ENCODE data around the gene CACNA2D1.

Gene CACNA2D1

DNA sequence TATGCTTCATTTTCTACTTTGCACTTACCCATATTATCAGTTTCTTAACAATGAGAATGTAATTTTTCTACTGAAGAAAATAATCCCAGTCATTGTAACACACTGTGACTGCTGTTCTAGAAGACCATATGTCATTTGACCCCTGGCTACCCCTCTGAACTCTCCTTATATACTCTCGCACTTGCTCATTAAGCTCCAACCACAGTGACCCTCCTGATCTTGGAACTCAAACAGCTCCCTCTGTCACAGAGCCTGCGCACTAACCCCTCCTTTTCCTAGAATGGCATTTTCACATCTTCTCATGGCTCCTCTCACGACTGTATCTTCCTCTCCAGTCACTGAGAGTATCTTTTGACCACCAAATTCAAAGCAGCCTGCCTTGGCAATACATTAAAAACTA lies 169.7 kb downstream of the CACNA2D1 start:
- Histone ChIP-seq H3K79me2 (ENCODE audit: control insufficient read depth, insufficient read depth, low read length) (no peaks in the 10 kb centered on the region), H2BK120ac (ENCODE audit: low read depth, low read length) (no peak overlapping the region), H2BK5ac (ENCODE audit: low read length) (no peak overlapping the region), H3K27ac (ENCODE audit: low read depth, low read length) (no peak overlapping the region), H3K23ac (ENCODE audit: low read length) (no peak overlapping the region), H4K8ac (ENCODE audit: low read depth, low read length) (no peak overlapping the region), H3K4me1 (ENCODE audit: control insufficient read depth, low read depth, low read length) (peaks cover 2% of the 10 kb centered on the region), H3K18ac (ENCODE audit: low read length) (no peak overlapping the region), H3K56ac (ENCODE audit: low read length) (no peak overlapping the region), H3K4me2 (ENCODE audit: low read length) (no peak overlapping the region), H3K79me1 (ENCODE audit: low read length) (no peaks in the 10 kb centered on the region), H4K5ac (ENCODE audit: low read length) (no peak overlapping the region), H3K4me3 (ENCODE audit: low read length) (no peak overlapping the region), H3K36me3 (ENCODE audit: control insufficient read depth, insufficient read depth, low read length) (no peaks in the 10 kb centered on the region), H3K9ac (ENCODE audit: low read length) (no peak overlapping the region), H2BK15ac (replicated peaks; ENCODE audit: low read depth) (no peak overlapping the region), H2AK5ac (ENCODE audit: low read length) (no peak overlapping the region), H3K4ac (ENCODE audit: low read depth, low read length) (no peak overlapping the region), H3K27me3 (ENCODE audit: insufficient read depth, low read length, poor library complexity) (no peaks in the 10 kb centered on the region)
- no peak for DNase-seq
- no CpG with 5 or more reads among the region's 3 CpGs for WGBS (ENCODE audit: extremely low coverage, insufficient coverage, low lambda C conversion rate)

DNA sequence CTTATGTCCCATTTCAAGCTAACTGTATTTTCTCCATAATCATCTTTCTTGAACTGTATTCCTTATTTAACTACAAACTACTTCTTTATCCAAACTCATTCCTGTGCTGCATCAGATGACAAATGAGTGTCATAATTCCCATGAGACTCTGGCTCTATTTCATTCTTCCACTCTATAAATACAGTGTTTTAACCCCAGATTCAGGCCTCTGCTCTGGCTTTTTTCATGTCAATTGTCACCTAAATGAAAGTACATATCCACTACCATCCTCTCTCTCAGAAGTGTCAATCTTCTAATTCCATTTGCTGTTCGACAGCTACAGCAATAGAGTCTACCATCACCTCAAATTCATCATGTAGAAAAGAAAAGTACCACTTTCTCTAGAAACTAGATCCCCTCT lies 172.7 kb downstream of the CACNA2D1 start:
- Histone ChIP-seq H3K9ac (ENCODE audit: low read length) (no peak overlapping the region), H3K4ac (ENCODE audit: low read depth, low read length) (no peak overlapping the region), H4K5ac (ENCODE audit: low read length) (no peak overlapping the region), H3K56ac (ENCODE audit: low read length) (no peak overlapping the region), H3K4me2 (ENCODE audit: low read length) (no peak overlapping the region), H2BK5ac (ENCODE audit: low read length) (no peak overlapping the region), H3K4me3 (ENCODE audit: low read length) (no peak overlapping the region), H3K36me3 (ENCODE audit: control insufficient read depth, insufficient read depth, low read length) (no peaks in the 10 kb centered on the region), H2BK120ac (ENCODE audit: low read depth, low read length) (no peak overlapping the region), H3K18ac (ENCODE audit: low read length) (no peak overlapping the region), H3K4me1 (ENCODE audit: control insufficient read depth, low read depth, low read length) (peaks cover 2% of the 10 kb centered on the region), H3K27me3 (ENCODE audit: insufficient read depth, low read length, poor library complexity) (no peaks in the 10 kb centered on the region), H2AK5ac (ENCODE audit: low read length) (no peak overlapping the region), H3K79me1 (ENCODE audit: low read length) (no peaks in the 10 kb centered on the region), H3K27ac (ENCODE audit: low read depth, low read length) (no peak overlapping the region), H2BK15ac (replicated peaks; ENCODE audit: low read depth) (no peak overlapping the region), H3K23ac (ENCODE audit: low read length) (no peak overlapping the region), H3K79me2 (ENCODE audit: control insufficient read depth, insufficient read depth, low read length) (no peaks in the 10 kb centered on the region), H4K8ac (ENCODE audit: low read depth, low read length) (no peak overlapping the region)
- WGBS (ENCODE audit: extremely low coverage, insufficient coverage, low lambda C conversion rate) = no CpG with 5 or more reads among the region's 1 CpG
- DNase-seq = no peak

DNA sequence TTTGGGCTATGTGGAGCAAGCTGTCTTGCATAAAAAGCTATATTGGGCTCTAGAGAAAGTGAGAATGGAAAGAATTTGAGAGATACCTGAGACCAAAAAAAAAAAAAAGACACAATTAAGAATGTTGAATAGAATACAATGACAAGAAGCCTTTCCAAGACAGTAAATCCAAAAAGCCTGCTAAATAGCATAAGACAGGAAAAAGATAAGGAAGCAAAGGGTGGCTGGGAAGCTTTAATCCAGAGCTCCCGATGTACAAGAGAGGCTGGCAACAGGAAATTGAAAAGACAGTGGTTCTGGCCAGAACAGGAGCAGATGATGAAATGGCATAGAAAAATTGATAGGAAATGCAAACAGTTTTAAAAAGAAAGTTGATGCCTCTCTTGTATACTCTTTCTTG lies 174.9 kb downstream of the CACNA2D1 start:
- H2BK15ac ChIP-seq (replicated peaks; ENCODE audit: low read depth) = no peak overlapping the region
- H3K27me3 ChIP-seq (ENCODE audit: insufficient read depth, low read length, poor library complexity) = no peaks in the 10 kb centered on the region
- no peak overlapping the region for H4K5ac ChIP-seq (ENCODE audit: low read length)
- no peaks in the 10 kb centered on the region for H3K79me1 ChIP-seq (ENCODE audit: low read length)
- peak; percentile 57 for DNase-seq
- peak overlapping the region; percentile 34 for H3K56ac ChIP-seq (ENCODE audit: low read length)
- peak overlapping the region; percentile 28 for H4K8ac ChIP-seq (ENCODE audit: low read depth, low read length)
- H3K4ac ChIP-seq (ENCODE audit: low read depth, low read length) = no peak overlapping the region
- H3K4me3 ChIP-seq (ENCODE audit: low read length) = no peak overlapping the region
- peak overlapping the region; percentile 39 for H3K18ac ChIP-seq (ENCODE audit: low read length)
- no peak overlapping the region for H3K4me2 ChIP-seq (ENCODE audit: low read length)
- H3K27ac ChIP-seq (ENCODE audit: low read depth, low read length) = peak overlapping the region; percentile 19
- H3K79me2 ChIP-seq (ENCODE audit: control insufficient read depth, insufficient read depth, low read length) = no peaks in the 10 kb centered on the region
- H2BK5ac ChIP-seq (ENCODE audit: low read length) = no peak overlapping the region
- no peak overlapping the region for H3K9ac ChIP-seq (ENCODE audit: low read length)
- H3K23ac ChIP-seq (ENCODE audit: low read length) = no peak overlapping the region
- H3K36me3 ChIP-seq (ENCODE audit: control insufficient read depth, insufficient read depth, low read length) = no peaks in the 10 kb centered on the region
- H3K4me1 ChIP-seq (ENCODE audit: control insufficient read depth, low read depth, low read length) = peaks cover 2% of the 10 kb centered on the region
- no peak overlapping the region for H2BK120ac ChIP-seq (ENCODE audit: low read depth, low read length)
- H2AK5ac ChIP-seq (ENCODE audit: low read length) = no peak overlapping the region
- no CpG with 5 or more reads among the region's 1 CpG for WGBS (ENCODE audit: extremely low coverage, insufficient coverage, low lambda C conversion rate)

DNA sequence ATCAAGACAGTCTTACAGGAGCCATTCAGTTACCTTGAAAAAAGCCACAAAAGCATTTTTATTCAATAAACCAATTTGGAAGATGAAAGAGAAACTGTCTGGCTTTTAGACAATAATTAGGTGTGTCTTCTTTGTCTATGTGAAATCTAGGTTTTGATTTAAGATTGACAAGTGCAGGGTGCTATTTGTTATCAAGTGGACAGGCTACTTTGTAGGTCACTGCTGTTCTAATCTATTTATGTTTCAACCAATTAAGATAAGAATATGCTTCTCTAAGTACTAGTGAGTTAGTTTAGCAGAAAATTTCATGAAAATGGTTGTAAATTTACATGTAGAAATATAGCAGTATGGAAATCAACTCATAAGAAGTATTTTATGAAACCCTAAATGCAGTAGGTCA lies 177.5 kb downstream of the CACNA2D1 start:
- DNase-seq = no peak
- H2BK120ac ChIP-seq (ENCODE audit: low read depth, low read length) = no peak overlapping the region
- no peak overlapping the region for H3K9ac ChIP-seq (ENCODE audit: low read length)
- H3K18ac ChIP-seq (ENCODE audit: low read length) = no peak overlapping the region
- no peak overlapping the region for H3K4ac ChIP-seq (ENCODE audit: low read depth, low read length)
- H2BK5ac ChIP-seq (ENCODE audit: low read length) = no peak overlapping the region
- H4K8ac ChIP-seq (ENCODE audit: low read depth, low read length) = no peak overlapping the region
- H3K23ac ChIP-seq (ENCODE audit: low read length) = no peak overlapping the region
- H3K79me2 ChIP-seq (ENCODE audit: control insufficient read depth, insufficient read depth, low read length) = no peaks in the 10 kb centered on the region
- H3K27me3 ChIP-seq (ENCODE audit: insufficient read depth, low read length, poor library complexity) = no peaks in the 10 kb centered on the region
- H4K5ac ChIP-seq (ENCODE audit: low read length) = no peak overlapping the region
- H3K27ac ChIP-seq (ENCODE audit: low read depth, low read length) = no peak overlapping the region
- no peak overlapping the region for H3K56ac ChIP-seq (ENCODE audit: low read length)
- H2AK5ac ChIP-seq (ENCODE audit: low read length) = no peak overlapping the region
- H3K4me1 ChIP-seq (ENCODE audit: control insufficient read depth, low read depth, low read length) = peaks cover 2% of the 10 kb centered on the region
- no peaks in the 10 kb centered on the region for H3K36me3 ChIP-seq (ENCODE audit: control insufficient read depth, insufficient read depth, low read length)
- H3K4me3 ChIP-seq (ENCODE audit: low read length) = no peak overlapping the region
- H2BK15ac ChIP-seq (replicated peaks; ENCODE audit: low read depth) = no peak overlapping the region
- no peak overlapping the region for H3K4me2 ChIP-seq (ENCODE audit: low read length)
- no peaks in the 10 kb centered on the region for H3K79me1 ChIP-seq (ENCODE audit: low read length)

DNA sequence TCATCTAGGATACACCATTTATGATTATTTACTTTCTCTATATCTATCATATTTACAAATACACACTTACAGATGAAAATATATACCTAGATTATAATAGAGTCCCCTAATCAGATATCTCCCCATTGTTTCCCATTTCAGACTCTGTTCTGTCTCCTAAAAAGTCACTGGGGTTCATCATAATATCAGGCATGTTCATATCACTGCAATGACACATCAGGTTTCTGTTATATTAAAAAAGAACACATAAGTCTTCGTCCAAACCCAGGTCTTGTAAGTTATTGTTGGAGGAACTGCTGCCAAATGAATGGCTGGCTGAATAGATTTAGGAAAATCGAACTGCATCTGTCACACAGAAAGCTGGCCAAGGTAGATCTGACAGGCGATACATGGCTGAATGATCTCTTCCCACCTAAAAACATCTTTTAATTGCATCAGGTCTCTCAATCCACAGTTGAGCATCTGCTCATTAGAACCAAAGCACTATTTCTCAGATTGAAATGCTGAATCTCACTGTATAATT lies 178.7 kb downstream of the CACNA2D1 start:
- no peak for DNase-seq
- Histone ChIP-seq H2BK15ac (replicated peaks; ENCODE audit: low read depth) (no peak overlapping the region), H3K27ac (ENCODE audit: low read depth, low read length) (no peak overlapping the region), H3K79me1 (ENCODE audit: low read length) (no peaks in the 10 kb centered on the region), H3K4ac (ENCODE audit: low read depth, low read length) (no peak overlapping the region), H4K5ac (ENCODE audit: low read length) (no peak overlapping the region), H3K56ac (ENCODE audit: low read length) (no peak overlapping the region), H3K4me1 (ENCODE audit: control insufficient read depth, low read depth, low read length) (peaks cover 2% of the 10 kb centered on the region), H2BK5ac (ENCODE audit: low read length) (no peak overlapping the region), H3K4me2 (ENCODE audit: low read length) (no peak overlapping the region), H3K36me3 (ENCODE audit: control insufficient read depth, insufficient read depth, low read length) (no peaks in the 10 kb centered on the region), H3K18ac (ENCODE audit: low read length) (no peak overlapping the region), H2BK120ac (ENCODE audit: low read depth, low read length) (no peak overlapping the region), H3K27me3 (ENCODE audit: insufficient read depth, low read length, poor library complexity) (no peaks in the 10 kb centered on the region), H3K4me3 (ENCODE audit: low read length) (no peak overlapping the region), H2AK5ac (ENCODE audit: low read length) (no peak overlapping the region), H3K79me2 (ENCODE audit: control insufficient read depth, insufficient read depth, low read length) (no peaks in the 10 kb centered on the region), H4K8ac (ENCODE audit: low read depth, low read length) (no peak overlapping the region), H3K9ac (ENCODE audit: low read length) (no peak overlapping the region), H3K23ac (ENCODE audit: low read length) (no peak overlapping the region)
- WGBS (ENCODE audit: extremely low coverage, insufficient coverage, low lambda C conversion rate) = no CpG with 5 or more reads among the region's 3 CpGs

DNA sequence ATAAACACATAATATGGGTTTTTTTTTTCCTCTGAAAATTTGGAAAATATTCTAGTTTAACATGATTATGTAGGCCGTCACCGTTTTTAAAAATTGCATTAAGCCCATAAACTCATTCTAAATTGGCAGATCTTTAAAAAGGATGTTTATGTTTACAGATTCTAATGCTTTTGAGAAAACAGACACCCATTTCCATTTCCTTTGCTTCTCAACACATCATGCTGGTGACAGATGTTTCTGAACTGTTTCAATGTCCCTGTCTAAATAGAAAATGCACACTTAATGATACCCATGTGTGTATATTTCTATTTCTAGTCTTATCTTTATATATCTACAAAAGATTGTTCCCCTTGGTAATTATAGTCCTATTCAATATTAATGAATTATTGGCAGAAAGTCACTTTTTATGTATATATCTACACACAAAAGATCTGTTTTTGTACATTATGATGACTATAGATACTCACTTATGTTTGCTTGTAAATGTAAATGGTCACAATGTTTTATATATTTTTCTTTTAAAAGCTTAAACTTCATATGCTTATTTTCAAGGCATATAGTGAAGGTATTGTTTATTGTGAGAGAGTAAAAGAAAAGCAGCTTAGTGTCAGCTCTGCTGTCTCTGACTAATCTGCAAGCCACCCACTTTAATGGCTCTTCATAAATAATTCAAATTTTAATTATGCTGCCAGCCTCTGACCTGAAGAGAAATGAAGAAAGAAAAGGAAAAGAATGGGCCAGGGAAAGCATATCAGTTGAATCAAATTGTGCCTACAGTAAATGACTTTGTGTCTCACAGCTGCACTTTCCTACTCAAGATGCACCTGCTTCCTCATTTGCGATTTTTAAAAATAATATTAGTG lies 179.4 kb downstream of the CACNA2D1 start:
- Histone ChIP-seq H3K23ac (ENCODE audit: low read length) (no peak overlapping the region), H3K18ac (ENCODE audit: low read length) (no peak overlapping the region), H2BK5ac (ENCODE audit: low read length) (no peak overlapping the region), H3K27ac (ENCODE audit: low read depth, low read length) (no peak overlapping the region), H3K4me1 (ENCODE audit: control insufficient read depth, low read depth, low read length) (peaks cover 2% of the 10 kb centered on the region), H2BK15ac (replicated peaks; ENCODE audit: low read depth) (no peak overlapping the region), H3K27me3 (ENCODE audit: insufficient read depth, low read length, poor library complexity) (no peaks in the 10 kb centered on the region), H2BK120ac (ENCODE audit: low read depth, low read length) (no peak overlapping the region), H3K79me2 (ENCODE audit: control insufficient read depth, insufficient read depth, low read length) (no peaks in the 10 kb centered on the region), H3K79me1 (ENCODE audit: low read length) (no peaks in the 10 kb centered on the region), H4K8ac (ENCODE audit: low read depth, low read length) (no peak overlapping the region), H3K4me3 (ENCODE audit: low read length) (no peak overlapping the region), H3K4me2 (ENCODE audit: low read length) (no peak overlapping the region), H3K9ac (ENCODE audit: low read length) (no peak overlapping the region), H3K4ac (ENCODE audit: low read depth, low read length) (no peak overlapping the region), H3K56ac (ENCODE audit: low read length) (no peak overlapping the region), H4K5ac (ENCODE audit: low read length) (no peak overlapping the region), H2AK5ac (ENCODE audit: low read length) (no peak overlapping the region), H3K36me3 (ENCODE audit: control insufficient read depth, insufficient read depth, low read length) (no peaks in the 10 kb centered on the region)
- WGBS (ENCODE audit: extremely low coverage, insufficient coverage, low lambda C conversion rate) = no CpG with 5 or more reads among the region's 3 CpGs
- no peak for DNase-seq
